PC-3 (cell line): ENCODE results near the gene UFSP2. TPM values are rescaled to one million over a fixed set of nuclear protein-coding genes. Genes with fewer than 3 reads are reported as not detected.

Experiments used
- ATAC-seq: fragments of 200-7000 bp; cut with Tn5 transposase; 2 replicates; pipeline ENCODE4 v1.9.1; 2020; ENCODE audit warnings: mild to moderate bottlenecking, moderate library complexity
- BruUV-seq: library from RNA; stranded (reverse); fragments of 400-500 nt; replicated peaks from 2 replicates; lab custom pipeline; 2021; lab: Mats Ljungman, UMichigan
- CTCF ChIA-PET: fragments of 300-600 bp; sonication (Branson Sonifier 250); formaldehyde crosslinking; loops from one replicate; lab custom pipeline; 2022; ENCODE audit warnings: antibody characterized with exemption; lab: Charles Lee
- POLR2A ChIA-PET: fragments of 300-600 bp; sonication (Branson Sonifier 250); formaldehyde crosslinking; loops from one replicate; lab custom pipeline; 2022; ENCODE audit warnings: antibody characterized with exemption; ENCODE audit not compliant: unreplicated experiment; lab: Charles Lee
- DNase-seq: peaks from one replicate; pipeline ENCODE4 v3.0.0-alpha.2; 2015
- H2AFZ ChIP-seq: fragments of 300-600 bp; sonication (generic); 2 replicates; pipeline ENCODE4 v1.6.0; 2016; ENCODE audit warnings: antibody characterized with exemption, low read length
- H3F3A ChIP-seq: fragments of 300-600 bp; sonication (generic); one replicate; pipeline ENCODE4 v1.6.0; 2017; ENCODE audit warnings: antibody characterized with exemption, low read length, control low read depth, mild to moderate bottlenecking; ENCODE audit not compliant: unreplicated experiment
- H3K27ac ChIP-seq: fragments of 300-600 bp; sonication (generic); 2 replicates; pipeline ENCODE4 v1.5.1; 2016; ENCODE audit warnings: mild to moderate bottlenecking, low read length
- H3K27me3 ChIP-seq: fragments of 300-600 bp; sonication (generic); 2 replicates; pipeline ENCODE4 v1.6.1; 2016; ENCODE audit warnings: low read length, mixed read lengths
- H3K36me3 ChIP-seq: fragments of 300-600 bp; sonication (generic); 2 replicates; pipeline ENCODE4 v1.6.1; 2016; ENCODE audit warnings: low read depth, mixed run types, low read length, mixed read lengths
- H3K4me1 ChIP-seq: fragments of 300-600 bp; sonication (generic); 2 replicates; pipeline ENCODE4 v1.5.1; 2016; ENCODE audit warnings: low read length; ENCODE audit not compliant: insufficient read depth
- H3K4me2 ChIP-seq: fragments of 300-600 bp; sonication (generic); 2 replicates; pipeline ENCODE4 v1.6.0; 2016; ENCODE audit warnings: low read length
- H3K4me3 ChIP-seq: fragments of 300-600 bp; sonication (generic); 2 replicates; pipeline ENCODE4 v1.5.1; 2016; ENCODE audit warnings: mild to moderate bottlenecking, low read length, mixed read lengths
- H3K79me2 ChIP-seq: fragments of 300-600 bp; sonication (generic); 2 replicates; pipeline ENCODE4 v1.6.1; 2017; ENCODE audit warnings: low read length, mixed read lengths
- H3K9ac ChIP-seq: fragments of 300-600 bp; sonication (generic); 2 replicates; pipeline ENCODE4 v1.6.0; 2016; ENCODE audit warnings: mild to moderate bottlenecking, low read length
- H3K9me2 ChIP-seq: fragments of 300-600 bp; sonication (generic); replicated peaks from 2 replicates; pipeline ENCODE4 v1.6.1; 2016; ENCODE audit warnings: mixed run types, low read length, mixed read lengths
- H3K9me3 ChIP-seq: fragments of 300-600 bp; sonication (generic); 2 replicates; pipeline ENCODE4 v1.6.1; 2016; ENCODE audit warnings: low read length, mixed read lengths
- H4K20me1 ChIP-seq: fragments of 300-600 bp; sonication (generic); 2 replicates; pipeline ENCODE4 v1.6.1; 2016; ENCODE audit warnings: low read length, mixed read lengths
- CTCF ChIP-seq: fragments of 300-600 bp; sonication (generic); conservative IDR thresholded peaks from 2 replicates; pipeline ENCODE4 v1.5.1; 2017; ENCODE audit warnings: antibody characterized with exemption, low read depth, mild to moderate bottlenecking, low read length
- EZH2 ChIP-seq: fragments of 300-600 bp; sonication (generic); IDR thresholded peaks from one replicate; pipeline ENCODE4 v1.6.1; 2017; ENCODE audit warnings: antibody characterized with exemption, mild to moderate bottlenecking, low read length; ENCODE audit not compliant: unreplicated experiment
- EZH2phosphoT487 ChIP-seq: fragments of 300-600 bp; sonication (generic); IDR thresholded peaks from 2 replicates; pipeline ENCODE4 v1.6.1; 2018; ENCODE audit warnings: mild to moderate bottlenecking, antibody characterized with exemption, low read length, borderline replicate concordance
- intact Hi-C: fragments of 100-400 bp; cut with micrococcal nuclease; formaldehyde crosslinking; loops from 2 replicates; pipeline ENCODE4 v1.9.0; 2023
- total RNA-seq: library from RNA; depleted of rRNA; stranded (reverse); fragments of >200 nt; gene quantifications from 2 replicates; pipeline ENCODE4 v1.2.3, GENCODE V29; 2014

The UFSP2 gene
- total RNA-seq, 1 experiment from 2014 or later, result 27.0 TPM

- peak overlapping the region; percentile 44 for H3K9ac ChIP-seq
- peak; percentile 42 for DNase-seq
- no peak for TF ChIP-seq EZH2phosphoT487
- TF ChIP-seq CTCF, result no peak
- no peak for TF ChIP-seq EZH2
Observed at GRCh38 chr4:185470501-185471195, 44.9 kb upstream of the UFSP2 start.

DNA sequence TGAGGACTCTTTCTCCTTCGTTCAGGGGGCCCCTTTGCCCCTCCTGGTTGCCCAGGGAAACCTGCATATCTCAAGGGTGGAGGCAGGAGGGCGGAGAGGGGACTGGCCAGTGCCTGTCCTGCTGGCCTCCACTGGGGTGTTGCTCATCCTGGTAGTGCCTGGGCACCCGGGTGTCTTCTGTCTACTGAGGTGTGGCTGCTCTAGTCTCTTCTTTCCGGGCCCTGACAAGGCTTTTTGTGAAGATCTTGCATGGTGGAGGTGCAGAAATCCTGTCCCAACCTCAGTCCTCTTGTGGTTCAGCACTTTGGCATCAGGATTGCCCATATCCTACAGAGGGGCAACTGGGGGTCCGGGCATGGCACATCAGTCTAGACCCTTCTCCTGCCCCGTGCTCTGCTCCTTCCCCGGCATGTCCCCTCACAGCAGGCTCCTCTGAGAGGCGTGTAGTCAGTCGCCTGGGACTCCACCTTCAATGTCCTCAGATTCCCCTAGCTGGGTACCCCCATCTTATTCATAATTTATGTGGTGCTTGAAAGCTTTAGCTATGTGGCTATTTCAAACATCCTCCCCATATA lies 43.9 kb upstream of the UFSP2 start:
- Histone ChIP-seq H3K4me2 (no peak overlapping the region), H3K9me3 (no peaks in the 10 kb centered on the region), H3K36me3 (no peaks in the 10 kb centered on the region), H3K4me1 (peaks cover 5% of the 10 kb centered on the region; the same call in 1 of the 2 replicates), H4K20me1 (no peaks in the 10 kb centered on the region), H3K4me3 (no peak overlapping the region), H3K27me3 (no peaks in the 10 kb centered on the region), H3K9ac (no peak overlapping the region), H3F3A (no peaks in the 10 kb centered on the region), H3K9me2 (no peaks in the 10 kb centered on the region), H2AFZ (no peak overlapping the region), H3K79me2 (no peaks in the 10 kb centered on the region), H3K27ac (no peak overlapping the region)
- TF ChIP-seq EZH2 (no peak), CTCF (no peak), EZH2phosphoT487 (no peak)
- BruUV-seq, result no TSS peak
- ChIA-PET CTCF (no interaction called here), POLR2A (no interaction called here)
- ATAC-seq, result no peak
- intact Hi-C loops, result no loop called here
- DNase-seq, result no peak

More at GRCh38 chr4:185470501-185471195, 44.9 kb upstream of the UFSP2 start:
- no peaks in the 10 kb centered on the region for H3K27me3 ChIP-seq
- TSS peak; percentile 92 for BruUV-seq
- no peaks in the 10 kb centered on the region for H3K36me3 ChIP-seq
- peak overlapping the region; percentile 91 for H3K4me3 ChIP-seq
- H3K9me3 ChIP-seq, result no peaks in the 10 kb centered on the region
- peak; percentile 29 for ATAC-seq
- H2AFZ ChIP-seq, result peak overlapping the region; percentile 98
- ChIA-PET CTCF (no interaction called here), POLR2A (no interaction called here)
- H3K9me2 ChIP-seq, result no peaks in the 10 kb centered on the region
- peak overlapping the region; percentile 100 for H3K4me2 ChIP-seq
- no peaks in the 10 kb centered on the region for H3K79me2 ChIP-seq
- intact Hi-C loops, result loop anchor here (1.0 kb wide), 1 partner anchor 127 kb away; no protein-coding TSS in a partner anchor
- no peaks in the 10 kb centered on the region for H3F3A ChIP-seq
- H3K4me1 ChIP-seq, result peaks cover 5% of the 10 kb centered on the region; the same call in 1 of the 2 replicates
- no peak overlapping the region for H3K27ac ChIP-seq
- no peaks in the 10 kb centered on the region for H4K20me1 ChIP-seq

GRCh38 chr4:185468999-185469398 lies 43.2 kb upstream of the UFSP2 start:
- CTCF ChIA-PET, result no interaction called here
- BruUV-seq, result no TSS peak

More at GRCh38 chr4:185468999-185469398, 43.2 kb upstream of the UFSP2 start:
- Histone ChIP-seq H3K27me3 (no peaks in the 10 kb centered on the region), H4K20me1 (no peaks in the 10 kb centered on the region), H3K79me2 (no peaks in the 10 kb centered on the region), H3F3A (no peaks in the 10 kb centered on the region), H3K9ac (no peak overlapping the region), H3K9me3 (no peaks in the 10 kb centered on the region), H3K4me1 (peaks cover 5% of the 10 kb centered on the region; the same call in 1 of the 2 replicates), H3K27ac (no peak overlapping the region), H2AFZ (no peak overlapping the region), H3K4me3 (no peak overlapping the region), H3K4me2 (no peak overlapping the region), H3K9me2 (no peaks in the 10 kb centered on the region), H3K36me3 (no peaks in the 10 kb centered on the region)
- intact Hi-C loops, result no loop called here
- POLR2A ChIA-PET, result no interaction called here
- no peak for TF ChIP-seq EZH2phosphoT487
- no peak for TF ChIP-seq EZH2
- no peak for TF ChIP-seq CTCF
- ATAC-seq, result no peak
- DNase-seq, result no peak
